ENCODE results near the gene NLRP11.

NLRP11 gene

GRCh38 chr19:55813906-55814305, 17.9 kb downstream of the NLRP11 start:
- Histone ChIP-seq H3K4me1 (ENCODE audit: low read depth, poor library complexity, severe bottlenecking) (peaks cover 7% of the 10 kb centered on the region), H3K27me3 (ENCODE audit: insufficient read depth, low read depth) (no peaks in the 10 kb centered on the region), H4K20me1 (ENCODE audit: insufficient read depth) (no peaks in the 10 kb centered on the region), H3K4me2 (no peak overlapping the region), H3K79me2 (ENCODE audit: insufficient read depth, low read depth) (no peaks in the 10 kb centered on the region), H3K36me3 (ENCODE audit: insufficient read depth) (no peaks in the 10 kb centered on the region), H3K9ac (no peak overlapping the region), H3K4me3 (IDR thresholded peaks at IDR 0.05; ENCODE audit: insufficient read depth, low read depth, low read length) (no peak overlapping the region), H3K27ac (no peak overlapping the region), H2AFZ (ENCODE audit: low read depth) (no peak overlapping the region)
- no peak for TF ChIP-seq CTCF (conservative IDR thresholded peaks at IDR 0.05; ENCODE audit: low read depth, low read length)

GRCh38 chr19:55812449-55812848, 19.4 kb downstream of the NLRP11 start:
- H4K20me1 ChIP-seq (ENCODE audit: insufficient read depth), result no peaks in the 10 kb centered on the region
- TF ChIP-seq CTCF (conservative IDR thresholded peaks at IDR 0.05; ENCODE audit: low read depth, low read length), result no peak
- H3K9ac ChIP-seq, result no peak overlapping the region
- no peaks in the 10 kb centered on the region for H3K36me3 ChIP-seq (ENCODE audit: insufficient read depth)
- H3K27ac ChIP-seq, result no peak overlapping the region
- H3K79me2 ChIP-seq (ENCODE audit: insufficient read depth, low read depth), result no peaks in the 10 kb centered on the region
- no peaks in the 10 kb centered on the region for H3K27me3 ChIP-seq (ENCODE audit: insufficient read depth, low read depth)
- H2AFZ ChIP-seq (ENCODE audit: low read depth), result no peak overlapping the region
- no peak overlapping the region for H3K4me2 ChIP-seq
- H3K4me1 ChIP-seq (ENCODE audit: low read depth, poor library complexity, severe bottlenecking), result no peaks in the 10 kb centered on the region
- no peak overlapping the region for H3K4me3 ChIP-seq (IDR thresholded peaks at IDR 0.05; ENCODE audit: insufficient read depth, low read depth, low read length)

GRCh38 chr19:55811340-55811739, 20.5 kb downstream of the NLRP11 start:
- Histone ChIP-seq H3K27ac (no peak overlapping the region), H3K4me1 (ENCODE audit: low read depth, poor library complexity, severe bottlenecking) (no peaks in the 10 kb centered on the region), H3K4me2 (no peak overlapping the region), H2AFZ (ENCODE audit: low read depth) (no peak overlapping the region), H3K4me3 (IDR thresholded peaks at IDR 0.05; ENCODE audit: insufficient read depth, low read depth, low read length) (no peak overlapping the region), H3K27me3 (ENCODE audit: insufficient read depth, low read depth) (no peaks in the 10 kb centered on the region), H3K36me3 (ENCODE audit: insufficient read depth) (no peaks in the 10 kb centered on the region), H3K79me2 (ENCODE audit: insufficient read depth, low read depth) (no peaks in the 10 kb centered on the region), H3K9ac (no peak overlapping the region), H4K20me1 (ENCODE audit: insufficient read depth) (no peaks in the 10 kb centered on the region)
- no peak for TF ChIP-seq CTCF (conservative IDR thresholded peaks at IDR 0.05; ENCODE audit: low read depth, low read length)

- Histone ChIP-seq H3K4me1 (ENCODE audit: low read depth, poor library complexity, severe bottlenecking) (no peaks in the 10 kb centered on the region), H3K27ac (no peak overlapping the region), H3K27me3 (ENCODE audit: insufficient read depth, low read depth) (no peaks in the 10 kb centered on the region), H3K36me3 (ENCODE audit: insufficient read depth) (no peaks in the 10 kb centered on the region), H3K79me2 (ENCODE audit: insufficient read depth, low read depth) (no peaks in the 10 kb centered on the region), H3K4me3 (IDR thresholded peaks at IDR 0.05; ENCODE audit: insufficient read depth, low read depth, low read length) (no peak overlapping the region), H4K20me1 (ENCODE audit: insufficient read depth) (no peaks in the 10 kb centered on the region), H3K4me2 (no peak overlapping the region), H2AFZ (ENCODE audit: low read depth) (no peak overlapping the region), H3K9ac (no peak overlapping the region)
- no peak for TF ChIP-seq CTCF (conservative IDR thresholded peaks at IDR 0.05; ENCODE audit: low read depth, low read length)
These were observed 22.3 kb downstream of the NLRP11 start for GRCh38 chr19:55809381-55810058.

All from KMS-11 (cell line).